Endothelial cell of umbilical vein (primary cell): ENCODE measurements around the gene EXT2. TPM values are rescaled to one million over a fixed set of nuclear protein-coding genes. Genes with fewer than 3 reads are reported as not detected.

ENCODE experiments used
- BruUV-seq: library from RNA; stranded (reverse); fragments of 400-500 nt; replicated peaks from 2 replicates; lab custom pipeline; 2021; lab: Mats Ljungman, UMichigan
- CTCF ChIA-PET: fragments of 300-600, 350-600 bp; sonication (Branson Sonifier 250); formaldehyde crosslinking; loops from one replicate; lab custom pipeline; 2021; ENCODE audit warnings: antibody characterized with exemption, inconsistent platforms; lab: Charles Lee
- POLR2A ChIA-PET: fragments of 300-600, 350-600 bp; sonication (Branson Sonifier 250); formaldehyde crosslinking; loops from one replicate; lab custom pipeline; 2021; ENCODE audit warnings: antibody characterized with exemption, inconsistent platforms; lab: Charles Lee
- DNase-seq: peaks from one replicate; pipeline ENCODE4 v3.0.0-alpha.2; 2011; ENCODE audit warnings: low read depth, low spot score
- FAIRE-seq: peaks from 2 replicates; lab custom pipeline; 2011; peaks lifted over from hg19 to GRCh38; lab: Jason Lieb, UNC
- H2AFZ ChIP-seq: 2 replicates; pipeline ENCODE4 v1.6.0; 2012; ENCODE audit warnings: low read depth, low read length, control low read depth, inconsistent platforms
- H3K27ac ChIP-seq: 2 replicates; pipeline ENCODE4 v1.5.1; 2011; ENCODE audit warnings: low read depth, mild to moderate bottlenecking, control low read depth, low read length, moderate library complexity; ENCODE audit not compliant: insufficient read depth
- H3K27me3 ChIP-seq, 2 experiments: 2 replicates each; pipeline versions ENCODE4 v1.6.0 to v1.6.1; 2011; ENCODE audit warnings: low read length in 2 of 2, mixed read lengths in 1 of 2; ENCODE audit not compliant: control insufficient read depth in 2 of 2, insufficient read depth in 2 of 2
- H3K36me3 ChIP-seq, 2 experiments: 2 replicates in 1 of 2; 3 replicates in 1 of 2; pipeline ENCODE4 v1.5.1; 2011; ENCODE audit warnings: low read length in 2 of 2, mild to moderate bottlenecking in 1 of 2, moderate library complexity in 1 of 2; ENCODE audit not compliant: control insufficient read depth in 2 of 2, insufficient read depth in 2 of 2; ENCODE audit errors: extremely low read depth in 1 of 2
- H3K4me1 ChIP-seq: 3 replicates; pipeline ENCODE4 v1.5.1; 2011; ENCODE audit warnings: mild to moderate bottlenecking, low read length; ENCODE audit not compliant: control insufficient read depth, insufficient read depth; ENCODE audit errors: extremely low read depth
- H3K4me2 ChIP-seq: 2 replicates; pipeline ENCODE4 v1.6.1; 2011; ENCODE audit warnings: low read length, control low read depth, mixed read lengths; ENCODE audit not compliant: insufficient read depth
- H3K4me3 ChIP-seq, 3 experiments: fragments of 200-600 bp in 1 of 3; sonication (generic), shearing (Covaris generic) in 1 of 3; replicated peaks in 1 of 3; 2 replicates each; pipeline ENCODE4 v1.5.1; 2011 to 2016; ENCODE audit warnings: control low read depth in 3 of 3, low read length in 3 of 3, mild to moderate bottlenecking in 2 of 3, inconsistent platforms in 1 of 3, low read depth in 1 of 3, moderate library complexity in 1 of 3; ENCODE audit not compliant: insufficient read depth in 1 of 3
- H3K79me2 ChIP-seq: 2 replicates; pipeline ENCODE4 v1.6.0; 2012; ENCODE audit warnings: low read length, inconsistent platforms; ENCODE audit not compliant: control insufficient read depth, insufficient read depth
- H3K9ac ChIP-seq: replicated peaks from 2 replicates; pipeline ENCODE3; 2011; ENCODE audit warnings: low read length, control low read depth; ENCODE audit not compliant: insufficient read depth; ENCODE audit errors: extremely low read depth
- H3K9me1 ChIP-seq: replicated peaks from 3 replicates; pipeline ENCODE4 v1.6.0; 2011; ENCODE audit warnings: mild to moderate bottlenecking, low read length; ENCODE audit not compliant: control insufficient read depth, insufficient read depth; ENCODE audit errors: extremely low read depth
- H3K9me3 ChIP-seq: replicated peaks from 2 replicates; pipeline ENCODE4 v1.5.1; 2012; ENCODE audit warnings: low read length, inconsistent platforms; ENCODE audit not compliant: control insufficient read depth, insufficient read depth
- H4K20me1 ChIP-seq: replicated peaks from 2 replicates; pipeline ENCODE3; 2011; ENCODE audit warnings: mild to moderate bottlenecking, low read length; ENCODE audit not compliant: control insufficient read depth, insufficient read depth; ENCODE audit errors: extremely low read depth
- CTCF ChIP-seq, 2 donors: IDR thresholded peaks; 1 replicate in 1 of 2; 2 replicates in 1 of 2; pipeline ENCODE4 v1.5.1; 2011; ENCODE audit warnings: low read length in 2 of 2, mild to moderate bottlenecking in 2 of 2, moderate library complexity in 2 of 2, control low read depth in 1 of 2, inconsistent platforms in 1 of 2, low read depth in 1 of 2; ENCODE audit not compliant: insufficient read depth in 1 of 2; ENCODE audit errors: extremely low read depth in 1 of 2
- EZH2 ChIP-seq: IDR thresholded peaks from 2 replicates; pipeline ENCODE4 v1.6.1; 2012; ENCODE audit warnings: borderline replicate concordance, low read depth, mild to moderate bottlenecking, moderate library complexity, low read length, inconsistent platforms; ENCODE audit not compliant: severe bottlenecking
- FOS ChIP-seq: IDR thresholded peaks from 2 replicates; pipeline ENCODE4 v1.6.1; 2011; ENCODE audit warnings: mild to moderate bottlenecking, low read length, moderate library complexity, borderline replicate concordance; ENCODE audit not compliant: insufficient read depth
- GATA2 ChIP-seq: IDR thresholded peaks from 2 replicates; pipeline ENCODE4 v1.7.0; 2011; ENCODE audit warnings: low read depth, mild to moderate bottlenecking, moderate library complexity, mixed read lengths, low read length; ENCODE audit not compliant: insufficient read length, insufficient read depth
- JUN ChIP-seq: IDR thresholded peaks from 2 replicates; pipeline ENCODE4 v1.6.1; 2011; ENCODE audit warnings: borderline replicate concordance, low read depth; ENCODE audit not compliant: insufficient read length, insufficient read depth
- MYC ChIP-seq: IDR thresholded peaks from one replicate; pipeline ENCODE4 v1.6.1; 2011; ENCODE audit warnings: mild to moderate bottlenecking, low read depth, low read length
- POLR2A ChIP-seq: IDR thresholded peaks from 2 replicates; pipeline ENCODE4 v1.6.1; 2012; ENCODE audit warnings: low read depth, mild to moderate bottlenecking, control low read depth, low read length
- POLR2AphosphoS5 ChIP-seq: IDR thresholded peaks from 2 replicates; pipeline ENCODE4 v1.6.1; 2012; ENCODE audit warnings: low read depth, mild to moderate bottlenecking, control low read depth, low read length, moderate library complexity; ENCODE audit not compliant: insufficient read depth
- dilution Hi-C: fragments of 300-500 bp; cut with MboI; formaldehyde crosslinking; loops from one replicate; pipeline ENCODE4 v1.15.0; 2019; ENCODE audit warnings: low sequenced_read_pairs; ENCODE audit not compliant: extremely low pct_ligation_motif_present
- intact Hi-C: fragments of 100-400 bp; cut with micrococcal nuclease; formaldehyde crosslinking; loops from one replicate; pipeline ENCODE4 v1.10.0; 2022
- polyA plus RNA-seq, 4 experiments: library from polyadenylated mRNA; depleted of rRNA in 3 of 4; stranded (reverse) in 3 of 4; unstranded in 1 of 4; fragments of >200 nt; gene quantifications; 2 replicates each; pipeline versions ENCODE4 v1.2.1 to v1.2.3, GENCODE V29; 2011 to 2012; ENCODE audit warnings: missing spikeins in 1 of 4
- total RNA-seq: library from RNA; stranded (reverse); gene quantifications from 2 replicates; pipeline ENCODE4 v1.2.3, GENCODE V29; 2021

The EXT2 gene
- total and polyA plus RNA-seq, 2 donors (not counting 3 experiments of a cell fraction or from before 2014, with no cell fraction given), result 50.9 to 60.3 TPM

- intact Hi-C loops (no loop called here), dilution Hi-C loops (no loop called here)
- H3K79me2 ChIP-seq, result no peaks in the 10 kb centered on the region
- no peak overlapping the region for H2AFZ ChIP-seq
- H3K36me3 ChIP-seq, result no peaks in the 10 kb centered on the region
- ChIA-PET CTCF (no interaction called here), POLR2A (interaction anchor here (0.7 kb wide), 1 partner anchor 456 kb away, joined by 3 read pairs; no protein-coding TSS in a partner anchor)
- peaks cover 0 to 1% of the 10 kb centered on the region in 2 experiments for H3K27me3 ChIP-seq
- H3K4me2 ChIP-seq, result no peak overlapping the region
- FAIRE-seq, result no peak
- TF ChIP-seq CTCF (IDR thresholded peaks at IDR 0.05; ENCODE audit: extremely low read depth in 1 of 2, insufficient read depth in 1 of 2, low read depth in 1 of 2, low read length in 2 of 2), result no peak
- no peak for TF ChIP-seq POLR2AphosphoS5
- TF ChIP-seq MYC, result no peak
- TF ChIP-seq JUN, result no peak
- TF ChIP-seq GATA2, result no peak
- TF ChIP-seq EZH2, result no peak
- TF ChIP-seq POLR2A, result no peak
- no peak for TF ChIP-seq FOS
- no peaks in the 10 kb centered on the region for H4K20me1 ChIP-seq
- H3K9ac ChIP-seq, result no peak overlapping the region
- no peaks in the 10 kb centered on the region for H3K4me1 ChIP-seq
- no peak overlapping the region for H3K27ac ChIP-seq
- BruUV-seq, result no TSS peak
- no peaks in the 10 kb centered on the region for H3K9me1 ChIP-seq
- no peaks in the 10 kb centered on the region for H3K9me3 ChIP-seq
- no peak for DNase-seq
- H3K4me3 ChIP-seq, result no peak overlapping the region
Observed at GRCh38 chr11:44282620-44283019, 187.1 kb downstream of the EXT2 start.
